Upper lobe of left lung (tissue), 4 donors: ENCODE data around the gene BCL2.

ENCODE experiments used
- EP300 ChIP-seq, 4 donors: sonication (generic); formaldehyde crosslinking; IDR thresholded peaks; one replicate each; pipeline ENCODE4 v1.5.1; 2017; ENCODE audit warnings: antibody characterized with exemption in 4 of 4, control low read depth in 2 of 4
- POLR2A ChIP-seq, 4 donors: fragments of 450-650 bp; IDR thresholded peaks; one replicate each; pipeline ENCODE4 v1.5.1; 2016 to 2017; ENCODE audit warnings: antibody characterized with exemption in 4 of 4, mild to moderate bottlenecking in 2 of 4
- POLR2AphosphoS5 ChIP-seq, 2 donors: sonication (generic); formaldehyde crosslinking; IDR thresholded peaks; one replicate each; pipeline ENCODE4 v1.5.1; 2017; ENCODE audit warnings: antibody characterized with exemption in 2 of 2
- TF ChIP-seq, protein P1 (sequence below), 6 experiments: fragments of 450-650 bp in 4 of 6; fragments of 200-600 bp in 2 of 6; sonication (generic) in 2 of 6; IDR thresholded peaks; one replicate each; pipeline ENCODE4 v1.5.1; 2016 to 2019; ENCODE audit warnings: antibody characterized with exemption in 6 of 6

DNA sequence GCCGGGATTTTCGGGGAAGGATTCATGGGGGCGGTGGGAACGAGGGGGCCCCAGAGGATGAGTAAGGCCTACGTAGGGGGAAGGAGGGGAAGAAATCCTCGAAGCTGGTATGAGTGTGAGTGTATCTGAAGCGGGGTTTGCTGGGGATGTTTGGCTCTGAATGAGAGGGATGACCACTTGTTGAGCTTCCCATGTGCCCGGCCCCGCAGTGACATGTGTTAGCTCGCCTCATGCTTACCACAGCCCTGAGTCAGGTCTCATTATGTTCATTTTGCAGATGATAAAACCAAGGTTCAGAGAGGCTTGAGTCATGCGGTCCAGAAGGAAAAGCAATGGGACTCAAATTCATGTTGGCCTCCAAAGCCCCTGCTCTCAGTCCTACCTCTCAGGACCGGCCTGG lies 214.7 kb downstream of the BCL2 start:
- no peak for TF ChIP-seq POLR2AphosphoS5 (IDR thresholded peaks at IDR 0.05)
- TF ChIP-seq, protein P1, sequence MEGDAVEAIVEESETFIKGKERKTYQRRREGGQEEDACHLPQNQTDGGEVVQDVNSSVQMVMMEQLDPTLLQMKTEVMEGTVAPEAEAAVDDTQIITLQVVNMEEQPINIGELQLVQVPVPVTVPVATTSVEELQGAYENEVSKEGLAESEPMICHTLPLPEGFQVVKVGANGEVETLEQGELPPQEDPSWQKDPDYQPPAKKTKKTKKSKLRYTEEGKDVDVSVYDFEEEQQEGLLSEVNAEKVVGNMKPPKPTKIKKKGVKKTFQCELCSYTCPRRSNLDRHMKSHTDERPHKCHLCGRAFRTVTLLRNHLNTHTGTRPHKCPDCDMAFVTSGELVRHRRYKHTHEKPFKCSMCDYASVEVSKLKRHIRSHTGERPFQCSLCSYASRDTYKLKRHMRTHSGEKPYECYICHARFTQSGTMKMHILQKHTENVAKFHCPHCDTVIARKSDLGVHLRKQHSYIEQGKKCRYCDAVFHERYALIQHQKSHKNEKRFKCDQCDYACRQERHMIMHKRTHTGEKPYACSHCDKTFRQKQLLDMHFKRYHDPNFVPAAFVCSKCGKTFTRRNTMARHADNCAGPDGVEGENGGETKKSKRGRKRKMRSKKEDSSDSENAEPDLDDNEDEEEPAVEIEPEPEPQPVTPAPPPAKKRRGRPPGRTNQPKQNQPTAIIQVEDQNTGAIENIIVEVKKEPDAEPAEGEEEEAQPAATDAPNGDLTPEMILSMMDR (IDR thresholded peaks at IDR 0.05): no peak
- TF ChIP-seq EP300 (IDR thresholded peaks at IDR 0.05): no peak
- no peak for TF ChIP-seq POLR2A (IDR thresholded peaks at IDR 0.05)
